ENCODE measurements around the gene NDFIP2. TPM values are rescaled to one million over a fixed set of nuclear protein-coding genes. Genes with fewer than 3 reads are reported as not detected.

NDFIP2 gene
- total and polyA plus RNA-seq, 10 of the 15 experiments (the other 5 are each of a cell fraction or from before 2014, with no cell fraction given) = 17.9 to 57.2 (median 30.6) TPM

- intact Hi-C loops (cut with micrococcal nuclease; ENCODE audit: unreplicated experiment) = no loop called here
- H2AFZ ChIP-seq (ENCODE audit: control insufficient read depth, low read depth, low read length) = no peak overlapping the region
- H3K27me3 ChIP-seq (replicated peaks in 1 of 2; ENCODE audit: control insufficient read depth in 2 of 2, insufficient read depth in 2 of 2, low read length in 1 of 2) = no peaks in the 10 kb centered on the region; a peak in 1 of 4 replicates
- H3K4me2 ChIP-seq (ENCODE audit: control insufficient read depth, insufficient read depth) = no peak overlapping the region
- H3K9ac ChIP-seq (ENCODE audit: control insufficient read depth, insufficient read depth, low read length) = no peak overlapping the region
- no peak for ATAC-seq
- 93% methylated on average over 1 of the region's 1 CpG for WGBS (ENCODE audit: insufficient coverage, insufficient replicate concordance, low lambda C conversion rate, missing lambda C conversion rate)
- no peaks in the 10 kb centered on the region for H3K4me1 ChIP-seq (ENCODE audit: control insufficient read depth, insufficient read depth, low read length)
- SMC1A ChIA-PET (ENCODE audit: uncharacterized antibody, unreplicated experiment) = no interaction called here
- no peak for FAIRE-seq
- H3K27ac ChIP-seq (ENCODE audit: control insufficient read depth, insufficient read depth) = no peak overlapping the region
- BruUV-seq (replicated peaks) = no TSS peak
- no peaks in the 10 kb centered on the region for H3K36me3 ChIP-seq (ENCODE audit: control insufficient read depth in 2 of 2, insufficient read depth in 2 of 2, low read length in 1 of 2)
- in situ Hi-C loops (cut with MboI) = no loop called here
- no peaks in the 10 kb centered on the region for H3K9me3 ChIP-seq (replicated peaks; ENCODE audit: control insufficient read depth, insufficient read depth, low read length)
- TF ChIP-seq NR2F1 (conservative IDR thresholded peaks at IDR 0.05) (no peak), RB1 (IDR thresholded peaks at IDR 0.05; ENCODE audit: borderline replicate concordance) (no peak), BACH1 (IDR thresholded peaks at IDR 0.05; ENCODE audit: borderline replicate concordance) (no peak), ZNF24 (IDR thresholded peaks at IDR 0.05) (no peak), TAF1 (IDR thresholded peaks at IDR 0.05; ENCODE audit: borderline replicate concordance, low read depth, low read length) (no peak), MYC (IDR thresholded peaks at IDR 0.05; ENCODE audit: insufficient read depth, insufficient read length, insufficient replicate concordance, low read length, severe bottlenecking) (no peak), NKRF (conservative IDR thresholded peaks at IDR 0.05) (no peak), FOS (IDR thresholded peaks at IDR 0.05; ENCODE audit: borderline replicate concordance, extremely low read depth, insufficient read length) (no peak), REST (IDR thresholded peaks at IDR 0.05; ENCODE audit: low read depth, low read length) (no peak), POLR2AphosphoS2 (IDR thresholded peaks at IDR 0.05; ENCODE audit: low read depth, low read length) (no peak), SREBF1 (IDR thresholded peaks at IDR 0.05; ENCODE audit: low read length) (no peak), ZNF384 (IDR thresholded peaks at IDR 0.05; ENCODE audit: borderline replicate concordance, low read depth, low read length) (no peak), ELK1 (IDR thresholded peaks at IDR 0.05; ENCODE audit: low read depth, low read length) (no peak)
- RAD21 ChIA-PET (ENCODE audit: unreplicated experiment) = interaction anchor here (1.2 kb wide), 1 partner anchor 102 kb away, joined by 5 read pairs; no protein-coding TSS in a partner anchor
- H4K20me1 ChIP-seq (ENCODE audit: control insufficient read depth, insufficient read depth) = no peaks in the 10 kb centered on the region
- no peak overlapping the region for H3K4me3 ChIP-seq
- no peaks in the 10 kb centered on the region for H3K79me2 ChIP-seq (ENCODE audit: control insufficient read depth, insufficient read depth, low read length)
- DNase-seq (ENCODE audit: low read depth, low spot score) = no peak
- CTCF ChIA-PET = interaction anchor here (0.6 to 1.2 kb wide), 2 partner anchors 27 to 42 kb away, joined by 3 read pairs; partner anchors contain the start of gene NDFIP2
- POLR2A ChIA-PET = no interaction called here
Measured at GRCh38 chr13:79439275-79439674, 41.7 kb upstream of the NDFIP2 start.
